SIG-M5 treated with dmso at 0.1 percent for 504 hours (cell line): ENCODE data around the gene ZNF814.
"Not testable (repeated sequence)": the region's sequence is repeated elsewhere in the genome, so short reads cannot be mapped to it uniquely, and the experiment has no call there.

ENCODE experiments used
- DNase-seq: peaks from one replicate; lab custom pipeline; 2025; ENCODE audit not compliant: unreplicated experiment; lab: John Stamatoyannopoulos, UW

ZNF814 gene

GRCh38 chr19:57819475-57820148 lies 69.2 kb downstream of the ZNF814 start:
- peak; percentile 91 for DNase-seq

- DNase-seq, result no peak
Observed at GRCh38 chr19:57818378-57818777, 70.5 kb downstream of the ZNF814 start.

GRCh38 chr19:57817976-57818375 lies 70.9 kb downstream of the ZNF814 start:
- no peak for DNase-seq

GRCh38 chr19:57816652-57817051 lies 72.2 kb downstream of the ZNF814 start:
- DNase-seq, result no peak

- no peak for DNase-seq
Observed at GRCh38 chr19:57815247-57816075, 73.4 kb downstream of the ZNF814 start.

GRCh38 chr19:57814505-57815246 lies 74.2 kb downstream of the ZNF814 start, which contains the start of gene ZNF552:
ZNF552 (minus strand) TSS chr19:57814913; CDS start chr19:57814743, 170 bp downstream.
- peak; percentile 89 for DNase-seq

GRCh38 chr19:57813919-57814504 lies 74.8 kb downstream of the ZNF814 start:
- no peak for DNase-seq

GRCh38 chr19:57812975-57813820 lies 75.6 kb downstream of the ZNF814 start:
- DNase-seq, result not testable (repeated sequence)

GRCh38 chr19:57812226-57812625 lies 76.6 kb downstream of the ZNF814 start:
- DNase-seq, result no peak

GRCh38 chr19:57810410-57811295 lies 78.2 kb downstream of the ZNF814 start:
- DNase-seq, result not testable (repeated sequence)

GRCh38 chr19:57807541-57807940 lies 81.3 kb downstream of the ZNF814 start:
- DNase-seq, result no peak

- DNase-seq, result no peak
Observed at GRCh38 chr19:57803594-57804325, 85.1 kb downstream of the ZNF814 start.

- no peak for DNase-seq
Observed at GRCh38 chr19:57803265-57803593, 85.6 kb downstream of the ZNF814 start.

GRCh38 chr19:57802269-57802668 lies 86.6 kb downstream of the ZNF814 start:
- DNase-seq, result no peak

- no peak for DNase-seq
Observed at GRCh38 chr19:57800696-57801095, 88.1 kb downstream of the ZNF814 start.
